Common myeloid progenitor, CD34-positive (primary cell): Measurements from ENCODE around the gene ANKRD53.

Experiments
- CTCF ChIA-PET: fragments of 350-600 bp; sonication (Branson Sonifier 250); formaldehyde crosslinking; loops from one replicate; lab custom pipeline; 2021; ENCODE audit warnings: antibody characterized with exemption; lab: Charles Lee
- POLR2A ChIA-PET: fragments of 350-600 bp; sonication (Branson Sonifier 250); formaldehyde crosslinking; loops from one replicate; lab custom pipeline; 2021; ENCODE audit warnings: antibody characterized with exemption; lab: Charles Lee
- DNase-seq, 3 donors: peaks; one replicate each; pipeline versions ENCODE4 v3.0.0 to v3.0.0-alpha.2; 2013
- H3K27ac ChIP-seq, 2 experiments: 1 replicate in 1 of 2; 2 replicates in 1 of 2; pipeline ENCODE4 v1.7.0; 2013; ENCODE audit warnings: inconsistent platforms in 2 of 2, low read length in 2 of 2, mild to moderate bottlenecking in 2 of 2, low read depth in 1 of 2, moderate library complexity in 1 of 2; ENCODE audit not compliant: severe bottlenecking in 2 of 2, insufficient read depth in 1 of 2, poor library complexity in 1 of 2
- H3K27me3 ChIP-seq, 5 experiments: replicated peaks in 2 of 5; 1 replicate in 3 of 5; 2 replicates in 2 of 5; pipeline versions ENCODE4 v1.6.1 to v1.7.0; 2013; ENCODE audit warnings: low read length in 4 of 5, mild to moderate bottlenecking in 2 of 5, moderate library complexity in 2 of 5, inconsistent platforms in 1 of 5; ENCODE audit not compliant: insufficient read depth in 5 of 5, control insufficient read depth in 4 of 5
- H3K36me3 ChIP-seq, 4 experiments: 1 replicate in 2 of 4; 2 replicates in 2 of 4; pipeline versions ENCODE4 v1.6.1 to v1.7.0; 2013; ENCODE audit warnings: low read length in 3 of 4, control low read depth in 1 of 4, mild to moderate bottlenecking in 1 of 4; ENCODE audit not compliant: control insufficient read depth in 4 of 4, insufficient read depth in 4 of 4
- H3K4me1 ChIP-seq, 4 experiments: 1 replicate in 3 of 4; 2 replicates in 1 of 4; pipeline versions ENCODE4 v1.6.1 to v1.7.1; 2013; ENCODE audit warnings: low read length in 3 of 4, mild to moderate bottlenecking in 3 of 4, control low read depth in 1 of 4, inconsistent platforms in 1 of 4, moderate library complexity in 1 of 4; ENCODE audit not compliant: control insufficient read depth in 4 of 4, insufficient read depth in 4 of 4; ENCODE audit errors: control extremely low read depth in 1 of 4
- H3K4me3 ChIP-seq, 7 experiments: 1 replicate in 4 of 7; 2 replicates in 3 of 7; pipeline versions ENCODE4 v1.5.1 to v1.7.0; 2013; ENCODE audit warnings: mild to moderate bottlenecking in 7 of 7, low read length in 6 of 7, moderate library complexity in 6 of 7, inconsistent platforms in 2 of 7, low read depth in 2 of 7, control low read depth in 1 of 7; ENCODE audit not compliant: insufficient read depth in 4 of 7, control insufficient read depth in 1 of 7; ENCODE audit errors: extremely low read depth in 1 of 7
- H3K9me3 ChIP-seq, 5 experiments: 1 replicate in 4 of 5; 2 replicates in 1 of 5; pipeline versions ENCODE4 v1.6.1 to v1.7.1; 2013; ENCODE audit warnings: low read length in 4 of 5, mild to moderate bottlenecking in 2 of 5, inconsistent platforms in 1 of 5, low read depth in 1 of 5, moderate library complexity in 1 of 5; ENCODE audit not compliant: control insufficient read depth in 4 of 5, insufficient read depth in 2 of 5; ENCODE audit errors: control extremely low read depth in 1 of 5
- WGBS: methylation state at CpG from one replicate; pipeline ENCODE4 v1.1.5; 2013; ENCODE audit not compliant: insufficient coverage; 5-methylcytosine and 5-hydroxymethylcytosine counted together

ANKRD53 gene

DNA sequence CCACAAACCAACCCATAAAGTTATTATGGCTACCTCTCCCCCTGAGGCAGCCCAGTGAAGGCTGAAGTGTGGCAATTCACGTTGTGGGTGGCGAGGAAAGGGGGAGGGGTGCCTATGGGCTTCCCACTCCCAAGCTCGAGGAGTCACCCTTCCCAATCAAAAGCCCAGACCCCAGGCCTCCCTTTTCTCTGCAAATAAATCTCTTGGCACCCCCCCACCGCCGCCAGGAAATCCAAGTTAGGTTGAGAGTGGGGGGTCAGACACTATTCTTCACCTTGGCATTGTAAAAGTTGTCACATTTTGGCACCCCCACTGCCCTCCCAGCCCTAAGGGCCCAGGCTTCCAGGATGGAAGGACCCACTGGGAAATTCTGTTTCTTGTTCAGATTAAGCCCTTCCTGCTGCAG lies 6.9 kb downstream of the ANKRD53 start:
- Histone ChIP-seq H3K4me1 (peaks cover 0 to 16% (median 7%) of the 10 kb centered on the region in 4 experiments), H3K4me3 (no peak overlapping the region), H3K27ac (no peak overlapping the region), H3K9me3 (no peaks in the 10 kb centered on the region), H3K27me3 (no peaks in the 10 kb centered on the region), H3K36me3 (peaks cover 6 to 48% (median 29%) of the 10 kb centered on the region in 4 experiments)
- POLR2A ChIA-PET, result no interaction called here
- DNase-seq, result no peak
- CTCF ChIA-PET, result interaction anchor here (1.0 to 14.6 kb wide), 9 partner anchors 8 to 171 kb away, joined by 3 to 181 read pairs (median 6); partner anchors contain the start of gene TEX261
- 83% methylated on average over 2 of the region's 5 CpGs for WGBS

- Histone ChIP-seq H3K9me3 (no peaks in the 10 kb centered on the region), H3K4me1 (peaks cover 0 to 16% (median 7%) of the 10 kb centered on the region in 4 experiments), H3K27me3 (no peaks in the 10 kb centered on the region), H3K36me3 (peaks cover 6 to 54% (median 34%) of the 10 kb centered on the region in 4 experiments), H3K4me3 (no peak overlapping the region), H3K27ac (no peak overlapping the region)
- ChIA-PET CTCF (interaction anchor here (0.9 to 14.6 kb wide), 5 partner anchors 11 to 170 kb away, joined by 3 to 181 read pairs (median 3); no protein-coding TSS in a partner anchor), POLR2A (no interaction called here)
- WGBS, result 100% methylated on average over 1 of the region's 1 CpG
- DNase-seq, result no peak
These were observed 7.5 kb downstream of the ANKRD53 start for GRCh38 chr2:70985956-70986355.

GRCh38 chr2:70986499-70987189 lies 8.2 kb downstream of the ANKRD53 start:
- WGBS, result 64% methylated on average over 4 of the region's 4 CpGs
- Histone ChIP-seq H3K4me1 (peaks cover 0 to 16% (median 7%) of the 10 kb centered on the region in 4 experiments), H3K4me3 (no peak overlapping the region), H3K27me3 (no peaks in the 10 kb centered on the region), H3K36me3 (peaks cover 6 to 60% (median 39%) of the 10 kb centered on the region in 4 experiments), H3K27ac (no peak overlapping the region), H3K9me3 (no peaks in the 10 kb centered on the region)
- no peak for DNase-seq
- CTCF ChIA-PET, result interaction anchor here (0.9 to 14.6 kb wide), 4 partner anchors 10 to 23 kb away, joined by 3 to 181 read pairs (median 4); no protein-coding TSS in a partner anchor
- POLR2A ChIA-PET, result no interaction called here

- no peak for DNase-seq
- Histone ChIP-seq H3K27ac (no peak overlapping the region), H3K36me3 (peaks cover 6 to 64% (median 42%) of the 10 kb centered on the region in 4 experiments), H3K9me3 (no peaks in the 10 kb centered on the region), H3K4me1 (peaks cover 0 to 16% (median 7%) of the 10 kb centered on the region in 4 experiments), H3K27me3 (no peaks in the 10 kb centered on the region), H3K4me3 (no peak overlapping the region)
- ChIA-PET CTCF (interaction anchor here (0.8 to 1.5 kb wide), 2 partner anchors 14 to 39 kb away, joined by 3 to 5 read pairs; no protein-coding TSS in a partner anchor), POLR2A (no interaction called here)
- no CpG with 5 or more reads among the region's 1 CpG for WGBS
These were observed 9.0 kb downstream of the ANKRD53 start for GRCh38 chr2:70987386-70987785.

- WGBS, result 88% methylated on average over 3 of the region's 4 CpGs
- DNase-seq, result no peak
- ChIA-PET CTCF (interaction anchor here (0.8 to 1.5 kb wide), 2 partner anchors 14 to 40 kb away, joined by 3 to 5 read pairs; no protein-coding TSS in a partner anchor), POLR2A (no interaction called here)
- no peak overlapping the region for H3K27ac ChIP-seq
- H3K27me3 ChIP-seq, result no peaks in the 10 kb centered on the region
- peaks cover 6 to 67% (median 42%) of the 10 kb centered on the region in 4 experiments for H3K36me3 ChIP-seq
- H3K4me1 ChIP-seq, result peaks cover 0 to 21% (median 11%) of the 10 kb centered on the region in 4 experiments
- no peaks in the 10 kb centered on the region for H3K9me3 ChIP-seq
- H3K4me3 ChIP-seq, result no peak overlapping the region
These were observed 9.7 kb downstream of the ANKRD53 start for GRCh38 chr2:70988151-70988550.

DNA sequence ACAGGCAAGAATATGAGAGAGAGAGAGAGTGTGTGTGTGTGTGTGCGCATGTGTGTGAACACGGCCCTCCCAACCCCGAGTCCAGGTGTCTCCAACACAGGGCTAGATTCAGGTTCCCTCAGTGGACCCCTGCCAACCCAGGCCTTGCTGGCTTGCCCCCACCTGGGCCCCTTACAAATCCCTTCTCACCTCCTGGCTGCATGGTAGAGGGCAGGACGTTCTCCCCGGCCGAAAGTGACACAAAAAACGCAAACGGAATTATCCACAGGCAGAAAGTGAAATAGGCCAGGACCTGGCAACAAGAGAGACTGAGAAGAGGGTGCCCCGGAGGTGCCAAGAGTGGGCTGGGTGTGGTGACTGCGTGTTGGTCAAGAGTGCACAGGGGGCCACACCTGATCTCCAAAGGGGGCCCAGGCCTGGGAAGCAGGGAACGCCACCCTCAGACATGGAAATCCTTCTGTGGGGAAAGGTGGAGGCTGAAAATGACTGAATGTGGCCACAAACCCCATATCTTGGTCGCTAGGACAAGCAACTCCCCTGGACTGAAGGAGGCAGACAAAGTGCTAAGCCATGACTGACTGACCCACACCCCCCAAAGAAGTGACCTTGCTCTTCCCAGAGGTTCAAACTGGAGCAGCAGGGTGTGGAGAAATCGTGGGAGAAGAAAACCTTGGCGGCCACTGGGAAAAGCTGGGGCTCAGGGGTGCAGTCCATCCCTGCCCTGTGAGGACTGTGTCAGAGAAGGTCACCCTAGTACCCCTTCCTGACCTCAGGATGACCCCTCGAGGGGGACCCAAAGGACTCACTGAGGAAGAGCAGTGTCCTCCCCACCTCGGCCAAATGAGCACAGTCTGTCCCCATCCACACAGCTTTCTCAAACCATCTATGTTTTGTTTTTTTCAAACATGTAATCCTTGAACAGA lies 10.6 kb downstream of the ANKRD53 start:
- no peak overlapping the region for H3K27ac ChIP-seq
- no peaks in the 10 kb centered on the region for H3K9me3 ChIP-seq
- DNase-seq, result no peak
- H3K4me3 ChIP-seq, result no peak overlapping the region
- peaks cover 5 to 26% (median 18%) of the 10 kb centered on the region in 4 experiments for H3K4me1 ChIP-seq
- peaks cover 3 to 70% (median 42%) of the 10 kb centered on the region in 4 experiments for H3K36me3 ChIP-seq
- POLR2A ChIA-PET, result no interaction called here
- no peaks in the 10 kb centered on the region for H3K27me3 ChIP-seq
- CTCF ChIA-PET, result interaction anchor here (1.5 kb wide), 1 partner anchor 13 kb away, joined by 5 read pairs; no protein-coding TSS in a partner anchor
- WGBS, result over 99% methylated on average over 14 of the region's 16 CpGs
